ENCODE measurements around the gene INPP5D.
"Not testable (repeated sequence)": the region's sequence is repeated elsewhere in the genome, so short reads cannot be mapped to it uniquely, and the experiment has no call there.

The INPP5D gene

GRCh38 chr2:233184669-233185068 lies 124.5 kb downstream of the INPP5D start:
- Mint-ChIP-seq H3K36me3 (ENCODE audit: low read depth) (peaks cover 5% of the 10 kb centered on the region), H3K27me3 (ENCODE audit: low read depth) (peaks cover 4% of the 10 kb centered on the region), H3K9me3 (peaks cover 12% of the 10 kb centered on the region), H3K27ac (no peak overlapping the region), H3K4me1 (no peaks in the 10 kb centered on the region), H3K4me3 (no peak overlapping the region)
- no peak for TF ChIP-seq CTCF (IDR thresholded peaks at IDR 0.05; ENCODE audit: unreplicated experiment in 3 of 3)

- no peaks in the 10 kb centered on the region for H3K4me1 Mint-ChIP-seq
- peaks cover 9% of the 10 kb centered on the region for H3K9me3 Mint-ChIP-seq
- TF ChIP-seq CTCF (IDR thresholded peaks at IDR 0.05; ENCODE audit: unreplicated experiment in 3 of 3): no peak
- no peak overlapping the region for H3K4me3 Mint-ChIP-seq
- H3K27ac Mint-ChIP-seq: no peak overlapping the region
- H3K36me3 Mint-ChIP-seq (ENCODE audit: low read depth): peaks cover 5% of the 10 kb centered on the region
- peaks cover 7% of the 10 kb centered on the region for H3K27me3 Mint-ChIP-seq (ENCODE audit: low read depth)
Measured at GRCh38 chr2:233185330-233185729, 125.2 kb downstream of the INPP5D start.

GRCh38 chr2:233185963-233186362 lies 125.8 kb downstream of the INPP5D start:
- no peaks in the 10 kb centered on the region for H3K4me1 Mint-ChIP-seq
- peaks cover 2% of the 10 kb centered on the region for H3K36me3 Mint-ChIP-seq (ENCODE audit: low read depth)
- H3K4me3 Mint-ChIP-seq: no peak overlapping the region
- no peak for TF ChIP-seq CTCF (IDR thresholded peaks at IDR 0.05; ENCODE audit: unreplicated experiment in 3 of 3)
- peaks cover 8% of the 10 kb centered on the region for H3K9me3 Mint-ChIP-seq
- H3K27ac Mint-ChIP-seq: no peak overlapping the region
- peaks cover 7% of the 10 kb centered on the region for H3K27me3 Mint-ChIP-seq (ENCODE audit: low read depth)

GRCh38 chr2:233186851-233187250 lies 126.7 kb downstream of the INPP5D start:
- Mint-ChIP-seq H3K27me3 (ENCODE audit: low read depth) (peaks cover 12% of the 10 kb centered on the region), H3K9me3 (no peaks in the 10 kb centered on the region), H3K4me1 (no peaks in the 10 kb centered on the region), H3K4me3 (no peak overlapping the region), H3K36me3 (ENCODE audit: low read depth) (no peaks in the 10 kb centered on the region), H3K27ac (no peak overlapping the region)
- no peak for TF ChIP-seq CTCF (IDR thresholded peaks at IDR 0.05; ENCODE audit: unreplicated experiment in 3 of 3)

GRCh38 chr2:233189025-233189424 lies 128.9 kb downstream of the INPP5D start:
- no peak overlapping the region for H3K4me3 Mint-ChIP-seq
- H3K9me3 Mint-ChIP-seq: no peaks in the 10 kb centered on the region
- H3K4me1 Mint-ChIP-seq: no peaks in the 10 kb centered on the region
- no peak overlapping the region for H3K27ac Mint-ChIP-seq
- TF ChIP-seq CTCF (IDR thresholded peaks at IDR 0.05; ENCODE audit: unreplicated experiment in 3 of 3): no peak
- no peaks in the 10 kb centered on the region for H3K36me3 Mint-ChIP-seq (ENCODE audit: low read depth)
- H3K27me3 Mint-ChIP-seq (ENCODE audit: low read depth): peaks cover 9% of the 10 kb centered on the region

GRCh38 chr2:233191016-233191415 lies 130.9 kb downstream of the INPP5D start:
- H3K4me3 Mint-ChIP-seq; H3K27ac Mint-ChIP-seq; H3K27me3 Mint-ChIP-seq (ENCODE audit: low read depth); H3K4me1 Mint-ChIP-seq; H3K36me3 Mint-ChIP-seq (ENCODE audit: low read depth); H3K9me3 Mint-ChIP-seq: not testable (repeated sequence)
